ENCODE results near the gene NSG1.
"Not testable (repeated sequence)": the region's sequence is repeated elsewhere in the genome, so short reads cannot be mapped to it uniquely, and the experiment has no call there.

Gene NSG1

DNA sequence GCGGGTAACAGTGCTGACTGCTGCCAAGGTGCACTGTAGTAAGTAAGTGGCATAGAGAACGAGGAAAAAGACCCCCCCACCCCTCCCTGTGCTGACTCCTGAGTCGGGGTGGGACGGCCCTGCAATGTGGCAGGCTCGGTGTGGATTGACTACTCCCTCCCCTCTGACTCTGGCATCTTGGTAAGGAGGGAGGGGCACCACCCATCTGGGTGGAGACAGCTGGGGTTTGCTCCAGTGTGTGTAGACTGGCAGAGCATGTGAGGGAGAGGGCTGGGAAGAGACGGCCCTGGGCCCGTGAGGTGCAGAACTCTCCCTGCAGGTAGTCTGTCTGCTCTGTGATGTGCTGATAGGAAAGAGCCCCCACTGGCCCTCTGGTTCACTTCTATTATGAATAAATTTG, 31.0 kb downstream of the NSG1 start:
- H3K36me3 Mint-ChIP-seq (ENCODE audit: low read depth), result peaks cover 50% of the 10 kb centered on the region
- TF ChIP-seq, protein P1, sequence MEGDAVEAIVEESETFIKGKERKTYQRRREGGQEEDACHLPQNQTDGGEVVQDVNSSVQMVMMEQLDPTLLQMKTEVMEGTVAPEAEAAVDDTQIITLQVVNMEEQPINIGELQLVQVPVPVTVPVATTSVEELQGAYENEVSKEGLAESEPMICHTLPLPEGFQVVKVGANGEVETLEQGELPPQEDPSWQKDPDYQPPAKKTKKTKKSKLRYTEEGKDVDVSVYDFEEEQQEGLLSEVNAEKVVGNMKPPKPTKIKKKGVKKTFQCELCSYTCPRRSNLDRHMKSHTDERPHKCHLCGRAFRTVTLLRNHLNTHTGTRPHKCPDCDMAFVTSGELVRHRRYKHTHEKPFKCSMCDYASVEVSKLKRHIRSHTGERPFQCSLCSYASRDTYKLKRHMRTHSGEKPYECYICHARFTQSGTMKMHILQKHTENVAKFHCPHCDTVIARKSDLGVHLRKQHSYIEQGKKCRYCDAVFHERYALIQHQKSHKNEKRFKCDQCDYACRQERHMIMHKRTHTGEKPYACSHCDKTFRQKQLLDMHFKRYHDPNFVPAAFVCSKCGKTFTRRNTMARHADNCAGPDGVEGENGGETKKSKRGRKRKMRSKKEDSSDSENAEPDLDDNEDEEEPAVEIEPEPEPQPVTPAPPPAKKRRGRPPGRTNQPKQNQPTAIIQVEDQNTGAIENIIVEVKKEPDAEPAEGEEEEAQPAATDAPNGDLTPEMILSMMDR (IDR thresholded peaks at IDR 0.05), result no peak
- H3K4me1 Mint-ChIP-seq, result peaks cover 11% of the 10 kb centered on the region
- DNase-seq, result no peak
- H3K4me3 Mint-ChIP-seq, result no peak overlapping the region
- no peak overlapping the region for H3K27ac Mint-ChIP-seq
- H3K9me3 Mint-ChIP-seq, result no peaks in the 10 kb centered on the region
- H3K27me3 Mint-ChIP-seq (ENCODE audit: low read depth, poor library complexity), result peaks cover 4% of the 10 kb centered on the region

DNA sequence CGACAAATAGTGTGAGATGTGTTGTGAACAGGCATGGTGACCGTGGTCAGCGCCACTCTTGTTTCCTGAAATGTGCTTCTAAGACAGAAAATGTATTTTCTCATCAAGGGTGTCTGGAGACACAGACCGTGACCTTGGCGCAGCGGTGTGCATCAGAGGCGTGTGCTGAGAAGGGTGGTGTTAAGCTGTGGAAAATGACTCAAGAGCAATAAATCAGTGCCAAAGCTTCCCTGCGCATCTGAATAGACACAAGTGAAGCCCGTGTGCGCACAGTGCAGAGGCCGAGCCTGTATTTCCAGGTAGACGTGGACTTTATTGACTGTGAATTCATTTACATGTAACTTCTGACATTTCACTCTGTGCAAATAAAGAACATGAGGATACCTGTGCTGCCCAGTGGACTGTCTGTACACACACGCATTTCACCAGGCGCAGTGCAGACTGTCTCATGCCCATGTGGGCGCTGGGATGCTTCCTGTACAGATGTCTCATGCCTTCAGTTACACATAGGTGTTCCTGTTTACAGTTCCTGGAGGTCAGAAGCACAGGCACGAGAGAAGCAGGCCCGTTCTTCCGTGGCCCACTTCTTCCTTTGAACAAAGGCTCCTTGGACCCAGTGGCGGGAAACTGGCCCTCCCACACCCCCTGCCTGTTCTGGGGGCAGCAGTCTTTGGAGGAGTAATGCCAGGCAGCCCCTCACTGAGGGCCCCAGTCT, 31.9 kb downstream of the NSG1 start:
- TF ChIP-seq, protein P1 (IDR thresholded peaks at IDR 0.05), result no peak
- Mint-ChIP-seq H3K36me3 (ENCODE audit: low read depth) (peaks cover 57% of the 10 kb centered on the region), H3K27me3 (ENCODE audit: low read depth, poor library complexity) (peaks cover 4% of the 10 kb centered on the region), H3K4me3 (no peak overlapping the region), H3K4me1 (peaks cover 11% of the 10 kb centered on the region), H3K27ac (peak overlapping the region; percentile 37), H3K9me3 (no peaks in the 10 kb centered on the region)
- no peak for DNase-seq

DNA sequence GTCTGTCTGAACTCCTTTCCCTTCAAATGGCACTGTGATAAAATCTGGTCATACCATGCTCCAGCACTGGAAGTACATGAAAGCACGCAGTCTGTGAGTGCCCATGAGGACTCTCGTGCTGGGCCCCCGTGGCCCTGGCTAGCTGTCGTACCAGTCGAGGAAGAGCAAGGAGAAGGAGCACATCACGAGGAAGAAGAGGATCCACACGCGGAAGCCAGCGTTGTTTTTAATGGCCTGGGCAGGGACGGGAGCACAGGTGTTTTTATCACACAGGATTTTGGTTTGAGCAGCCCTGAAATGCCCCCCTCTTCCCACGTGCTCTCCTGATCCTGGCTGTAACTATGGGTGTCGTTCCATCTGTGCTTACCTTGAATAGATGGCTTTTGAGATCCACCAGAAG, 33.0 kb downstream of the NSG1 start:
- H3K27me3 Mint-ChIP-seq (ENCODE audit: low read depth, poor library complexity), result peaks cover 4% of the 10 kb centered on the region
- no peak overlapping the region for H3K4me3 Mint-ChIP-seq
- no peaks in the 10 kb centered on the region for H3K9me3 Mint-ChIP-seq
- peaks cover 53% of the 10 kb centered on the region for H3K36me3 Mint-ChIP-seq (ENCODE audit: low read depth)
- no peak for DNase-seq
- peaks cover 11% of the 10 kb centered on the region for H3K4me1 Mint-ChIP-seq
- H3K27ac Mint-ChIP-seq, result no peak overlapping the region
- TF ChIP-seq, protein P1 (IDR thresholded peaks at IDR 0.05), result no peak

DNA sequence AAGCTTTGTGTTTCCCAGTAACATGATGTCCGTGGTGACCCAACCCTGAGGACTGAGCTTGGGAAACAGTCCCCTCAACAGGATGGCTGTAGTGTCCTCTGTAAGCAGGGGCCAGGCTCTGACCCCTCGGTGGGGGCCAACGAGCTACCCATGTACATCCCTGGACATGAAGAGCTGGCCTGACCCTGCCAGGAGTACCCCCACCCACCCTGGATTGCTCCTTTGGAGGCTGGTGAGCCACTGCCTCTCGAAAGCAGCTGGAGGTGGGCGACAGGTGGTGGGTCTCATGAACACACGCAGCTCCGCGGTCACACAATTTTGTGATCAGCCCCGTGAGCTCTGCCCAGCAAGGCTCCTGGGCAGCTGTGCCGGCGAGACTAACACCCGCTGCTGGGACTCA, 33.5 kb downstream of the NSG1 start:
- H3K9me3 Mint-ChIP-seq, result no peaks in the 10 kb centered on the region
- peaks cover 4% of the 10 kb centered on the region for H3K27me3 Mint-ChIP-seq (ENCODE audit: low read depth, poor library complexity)
- no peak overlapping the region for H3K27ac Mint-ChIP-seq
- DNase-seq, result no peak
- H3K4me1 Mint-ChIP-seq, result peaks cover 11% of the 10 kb centered on the region
- H3K4me3 Mint-ChIP-seq, result no peak overlapping the region
- peaks cover 53% of the 10 kb centered on the region for H3K36me3 Mint-ChIP-seq (ENCODE audit: low read depth)
- TF ChIP-seq, protein P1 (IDR thresholded peaks at IDR 0.05), result no peak

DNA sequence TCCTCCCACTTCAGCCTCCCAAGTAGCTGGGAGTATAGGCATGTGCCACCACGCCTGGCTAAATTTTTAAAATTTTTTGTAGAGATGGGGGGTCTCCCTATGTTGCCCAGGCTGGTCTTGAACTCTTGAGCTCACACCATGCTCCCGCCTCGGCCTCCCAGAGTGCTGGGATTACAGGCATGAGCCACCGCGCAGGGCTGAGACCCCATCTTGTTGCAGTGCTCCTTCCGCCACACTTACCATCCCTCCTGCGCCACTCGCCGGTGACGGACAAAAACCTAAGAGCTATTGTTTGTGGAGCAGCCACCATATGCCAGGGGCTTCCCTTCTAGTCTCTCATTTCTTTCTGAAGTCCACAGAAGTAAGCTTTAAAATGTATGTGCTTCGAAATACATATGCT, 34.5 kb downstream of the NSG1 start:
- peaks cover 4% of the 10 kb centered on the region for H3K27me3 Mint-ChIP-seq (ENCODE audit: low read depth, poor library complexity)
- DNase-seq, result no peak
- no peaks in the 10 kb centered on the region for H3K9me3 Mint-ChIP-seq
- H3K4me3 Mint-ChIP-seq, result no peak overlapping the region
- TF ChIP-seq, protein P1 (IDR thresholded peaks at IDR 0.05), result no peak
- H3K4me1 Mint-ChIP-seq, result peaks cover 11% of the 10 kb centered on the region
- no peak overlapping the region for H3K27ac Mint-ChIP-seq
- H3K36me3 Mint-ChIP-seq (ENCODE audit: low read depth), result peaks cover 46% of the 10 kb centered on the region

DNA sequence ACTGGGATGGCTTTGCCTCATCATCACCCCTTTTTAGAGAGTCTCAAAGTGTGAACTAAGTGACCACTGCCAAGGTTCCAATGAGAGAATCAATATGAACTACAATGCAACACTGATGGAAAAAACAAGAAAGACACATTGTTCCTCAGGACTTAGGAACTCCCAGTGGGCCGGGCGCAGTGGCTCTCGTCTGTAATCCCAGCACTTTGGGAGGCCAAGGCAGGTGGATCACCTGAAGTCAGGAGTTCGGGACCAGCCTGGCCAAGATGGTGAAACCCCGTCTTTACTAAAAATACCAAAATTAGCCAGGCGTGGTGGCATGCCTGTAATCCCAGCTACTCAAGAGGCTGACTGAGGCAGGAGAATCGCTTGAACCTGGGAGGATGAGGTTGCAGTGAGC, 35.2 kb downstream of the NSG1 start:
- H3K27me3 Mint-ChIP-seq (ENCODE audit: low read depth, poor library complexity); H3K27ac Mint-ChIP-seq; DNase-seq; H3K4me3 Mint-ChIP-seq; H3K9me3 Mint-ChIP-seq: not testable (repeated sequence)
- peaks cover 18% of the 10 kb centered on the region for H3K4me1 Mint-ChIP-seq
- peaks cover 40% of the 10 kb centered on the region for H3K36me3 Mint-ChIP-seq (ENCODE audit: low read depth)
